ENCODE data around the gene TPCN1.

DNA sequence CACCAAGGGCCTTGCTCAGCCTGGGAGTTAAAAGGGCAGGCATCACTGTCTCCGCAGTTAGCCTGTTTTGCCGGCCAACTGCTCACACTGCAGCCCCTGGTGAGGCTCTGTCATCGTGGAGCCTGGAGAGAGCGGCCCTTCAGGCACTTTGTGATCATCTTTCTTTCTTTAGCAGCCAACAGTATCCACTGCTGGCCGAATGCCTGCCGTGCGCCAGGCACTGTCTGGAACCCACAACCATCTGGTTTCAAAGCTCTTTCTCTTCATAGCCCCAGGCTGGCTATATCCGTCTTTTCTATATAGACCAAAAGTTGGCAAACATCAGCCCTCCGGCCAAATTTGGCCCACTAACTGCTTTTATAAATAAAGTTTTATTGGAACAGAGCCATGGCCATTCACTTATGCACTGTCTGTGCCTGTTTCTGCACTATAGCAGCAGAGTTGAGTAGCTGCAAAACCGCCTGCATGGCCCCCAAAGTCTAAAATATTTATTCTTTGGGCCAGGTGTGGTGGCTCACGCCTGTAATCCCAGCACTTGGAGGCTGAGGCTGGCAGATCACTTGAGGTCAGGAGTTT, 84.1 kb downstream of the TPCN1 start:
- no peak for TF ChIP-seq POLR2A (IDR thresholded peaks at IDR 0.05)
- TF ChIP-seq, protein P1, sequence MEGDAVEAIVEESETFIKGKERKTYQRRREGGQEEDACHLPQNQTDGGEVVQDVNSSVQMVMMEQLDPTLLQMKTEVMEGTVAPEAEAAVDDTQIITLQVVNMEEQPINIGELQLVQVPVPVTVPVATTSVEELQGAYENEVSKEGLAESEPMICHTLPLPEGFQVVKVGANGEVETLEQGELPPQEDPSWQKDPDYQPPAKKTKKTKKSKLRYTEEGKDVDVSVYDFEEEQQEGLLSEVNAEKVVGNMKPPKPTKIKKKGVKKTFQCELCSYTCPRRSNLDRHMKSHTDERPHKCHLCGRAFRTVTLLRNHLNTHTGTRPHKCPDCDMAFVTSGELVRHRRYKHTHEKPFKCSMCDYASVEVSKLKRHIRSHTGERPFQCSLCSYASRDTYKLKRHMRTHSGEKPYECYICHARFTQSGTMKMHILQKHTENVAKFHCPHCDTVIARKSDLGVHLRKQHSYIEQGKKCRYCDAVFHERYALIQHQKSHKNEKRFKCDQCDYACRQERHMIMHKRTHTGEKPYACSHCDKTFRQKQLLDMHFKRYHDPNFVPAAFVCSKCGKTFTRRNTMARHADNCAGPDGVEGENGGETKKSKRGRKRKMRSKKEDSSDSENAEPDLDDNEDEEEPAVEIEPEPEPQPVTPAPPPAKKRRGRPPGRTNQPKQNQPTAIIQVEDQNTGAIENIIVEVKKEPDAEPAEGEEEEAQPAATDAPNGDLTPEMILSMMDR (IDR thresholded peaks at IDR 0.05) = no peak

Measured in Peyer's patch (tissue), 4 donors.